Measurements from ENCODE around the gene PLPPR3. TPM values are rescaled to one million over a fixed set of nuclear protein-coding genes. Genes with fewer than 3 reads are reported as not detected.

The PLPPR3 gene
- total RNA-seq, 2 donors from 2014 or later: 110 to 111 TPM

DNA sequence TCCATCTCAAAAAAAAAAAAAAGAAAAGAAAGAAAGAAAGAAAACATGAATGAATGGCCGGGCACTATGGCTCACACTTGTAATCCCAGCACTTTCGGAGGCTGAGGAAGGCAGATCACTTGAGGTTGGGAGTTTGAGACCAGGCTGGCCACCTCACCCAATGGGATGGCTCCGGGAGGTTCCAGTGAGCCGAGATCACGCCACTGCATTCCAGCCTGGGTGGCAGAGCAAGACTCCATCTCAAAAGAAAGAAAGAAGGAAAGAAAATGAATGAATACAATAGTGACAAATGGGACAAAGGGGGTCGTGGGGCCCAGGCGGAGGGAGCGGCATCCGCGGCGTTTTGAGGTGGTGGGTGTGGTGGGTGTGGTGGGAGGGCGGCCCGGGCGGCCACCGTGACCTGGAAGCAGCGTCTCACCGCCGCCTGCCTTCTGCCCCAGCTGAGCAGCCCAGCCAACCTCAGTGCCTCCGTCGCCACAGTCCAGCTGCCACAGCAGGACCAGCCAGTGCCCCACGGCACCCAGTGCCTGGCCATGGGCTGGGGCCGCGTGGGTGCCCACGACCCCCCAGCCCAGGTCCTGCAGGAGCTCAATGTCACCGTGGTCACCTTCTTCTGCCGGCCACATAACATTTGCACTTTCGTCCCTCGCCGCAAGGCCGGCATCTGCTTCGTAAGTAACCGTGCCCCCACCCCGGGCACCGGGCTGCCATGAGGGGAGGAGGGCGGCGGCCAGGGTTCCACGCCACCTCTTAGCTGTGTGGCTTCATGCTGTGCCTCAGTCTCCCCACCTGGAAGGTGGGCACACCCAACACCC, 24.2 kb upstream of the PLPPR3 start:
- no peak overlapping the region for H3K27ac ChIP-seq (ENCODE audit: low read depth, low read length)
- Mint-ChIP-seq H3K4me1 (no peaks in the 10 kb centered on the region), H3K27me3 (ENCODE audit: insufficient read depth) (peaks cover 49% of the 10 kb centered on the region), H3K9me3 (no peaks in the 10 kb centered on the region), H3K4me3 (no peak overlapping the region), H3K27ac (no peak overlapping the region), H3K36me3 (ENCODE audit: low read depth) (no peaks in the 10 kb centered on the region)
- peaks cover 31% of the 10 kb centered on the region for H3K27me3 ChIP-seq (ENCODE audit: control insufficient read depth, insufficient read depth, low read length, poor library complexity, severe bottlenecking)
- H3K4me1 ChIP-seq (ENCODE audit: control insufficient read depth, insufficient read depth, low read length): no peaks in the 10 kb centered on the region
- no peaks in the 10 kb centered on the region for H3K36me3 ChIP-seq (ENCODE audit: control insufficient read depth, insufficient read depth, low read length)
- H3K9me3 ChIP-seq (ENCODE audit: control insufficient read depth, low read length): no peaks in the 10 kb centered on the region
- TF ChIP-seq, protein P1, sequence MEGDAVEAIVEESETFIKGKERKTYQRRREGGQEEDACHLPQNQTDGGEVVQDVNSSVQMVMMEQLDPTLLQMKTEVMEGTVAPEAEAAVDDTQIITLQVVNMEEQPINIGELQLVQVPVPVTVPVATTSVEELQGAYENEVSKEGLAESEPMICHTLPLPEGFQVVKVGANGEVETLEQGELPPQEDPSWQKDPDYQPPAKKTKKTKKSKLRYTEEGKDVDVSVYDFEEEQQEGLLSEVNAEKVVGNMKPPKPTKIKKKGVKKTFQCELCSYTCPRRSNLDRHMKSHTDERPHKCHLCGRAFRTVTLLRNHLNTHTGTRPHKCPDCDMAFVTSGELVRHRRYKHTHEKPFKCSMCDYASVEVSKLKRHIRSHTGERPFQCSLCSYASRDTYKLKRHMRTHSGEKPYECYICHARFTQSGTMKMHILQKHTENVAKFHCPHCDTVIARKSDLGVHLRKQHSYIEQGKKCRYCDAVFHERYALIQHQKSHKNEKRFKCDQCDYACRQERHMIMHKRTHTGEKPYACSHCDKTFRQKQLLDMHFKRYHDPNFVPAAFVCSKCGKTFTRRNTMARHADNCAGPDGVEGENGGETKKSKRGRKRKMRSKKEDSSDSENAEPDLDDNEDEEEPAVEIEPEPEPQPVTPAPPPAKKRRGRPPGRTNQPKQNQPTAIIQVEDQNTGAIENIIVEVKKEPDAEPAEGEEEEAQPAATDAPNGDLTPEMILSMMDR (conservative IDR thresholded peaks at IDR 0.05): no peak
- no peak for DNase-seq
- no peak overlapping the region for H3K4me3 ChIP-seq (ENCODE audit: low read length)
- 87 to 90% methylated on average over 17 to 37 of the region's 37 CpGs for WGBS, 2 experiments (ENCODE audit: insufficient coverage in 1 of 2, insufficient read length in 1 of 2)
- H3K9ac ChIP-seq (ENCODE audit: extremely low read depth, low read length, poor library complexity, severe bottlenecking): no peak overlapping the region

DNA sequence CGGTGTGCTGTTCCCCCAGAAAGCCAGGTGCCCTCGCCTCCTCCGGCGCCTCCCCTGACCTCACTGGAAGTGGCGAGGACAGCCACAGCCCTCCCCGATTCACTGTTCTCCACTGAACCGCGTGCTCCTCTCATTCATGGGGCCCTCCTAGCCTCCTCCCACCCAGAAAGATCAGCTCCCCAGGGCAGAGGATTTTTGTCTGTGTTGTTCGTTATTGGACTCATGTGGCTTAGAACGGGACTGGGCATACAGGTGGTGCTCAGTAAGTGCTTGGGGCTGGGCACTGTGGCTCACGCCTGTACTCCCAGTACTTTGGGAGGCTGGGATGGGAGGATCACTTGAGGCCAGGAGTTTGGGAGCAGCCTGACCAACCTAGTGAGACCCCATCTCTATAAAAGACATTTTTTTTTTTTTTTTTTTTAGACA, 22.8 kb upstream of the PLPPR3 start:
- H3K4me1 Mint-ChIP-seq: no peaks in the 10 kb centered on the region
- TF ChIP-seq, protein P1 (conservative IDR thresholded peaks at IDR 0.05): no peak
- no peak overlapping the region for H3K4me3 Mint-ChIP-seq
- no peak overlapping the region for H3K27ac Mint-ChIP-seq
- Histone ChIP-seq H3K27ac (ENCODE audit: low read depth, low read length) (no peak overlapping the region), H3K27me3 (ENCODE audit: control insufficient read depth, insufficient read depth, low read length, poor library complexity, severe bottlenecking) (peaks cover 31% of the 10 kb centered on the region), H3K4me1 (ENCODE audit: control insufficient read depth, insufficient read depth, low read length) (no peaks in the 10 kb centered on the region), H3K36me3 (ENCODE audit: control insufficient read depth, insufficient read depth, low read length) (no peaks in the 10 kb centered on the region), H3K9me3 (ENCODE audit: control insufficient read depth, low read length) (no peaks in the 10 kb centered on the region), H3K4me3 (ENCODE audit: low read length) (no peak overlapping the region), H3K9ac (ENCODE audit: extremely low read depth, low read length, poor library complexity, severe bottlenecking) (no peak overlapping the region)
- H3K9me3 Mint-ChIP-seq: no peaks in the 10 kb centered on the region
- no peaks in the 10 kb centered on the region for H3K36me3 Mint-ChIP-seq (ENCODE audit: low read depth)
- H3K27me3 Mint-ChIP-seq (ENCODE audit: insufficient read depth): peaks cover 49% of the 10 kb centered on the region
- WGBS, 2 experiments (ENCODE audit: insufficient coverage in 1 of 2, insufficient read length in 1 of 2): 55 to 69% methylated on average over 6 to 11 of the region's 11 CpGs
- no peak for DNase-seq

DNA sequence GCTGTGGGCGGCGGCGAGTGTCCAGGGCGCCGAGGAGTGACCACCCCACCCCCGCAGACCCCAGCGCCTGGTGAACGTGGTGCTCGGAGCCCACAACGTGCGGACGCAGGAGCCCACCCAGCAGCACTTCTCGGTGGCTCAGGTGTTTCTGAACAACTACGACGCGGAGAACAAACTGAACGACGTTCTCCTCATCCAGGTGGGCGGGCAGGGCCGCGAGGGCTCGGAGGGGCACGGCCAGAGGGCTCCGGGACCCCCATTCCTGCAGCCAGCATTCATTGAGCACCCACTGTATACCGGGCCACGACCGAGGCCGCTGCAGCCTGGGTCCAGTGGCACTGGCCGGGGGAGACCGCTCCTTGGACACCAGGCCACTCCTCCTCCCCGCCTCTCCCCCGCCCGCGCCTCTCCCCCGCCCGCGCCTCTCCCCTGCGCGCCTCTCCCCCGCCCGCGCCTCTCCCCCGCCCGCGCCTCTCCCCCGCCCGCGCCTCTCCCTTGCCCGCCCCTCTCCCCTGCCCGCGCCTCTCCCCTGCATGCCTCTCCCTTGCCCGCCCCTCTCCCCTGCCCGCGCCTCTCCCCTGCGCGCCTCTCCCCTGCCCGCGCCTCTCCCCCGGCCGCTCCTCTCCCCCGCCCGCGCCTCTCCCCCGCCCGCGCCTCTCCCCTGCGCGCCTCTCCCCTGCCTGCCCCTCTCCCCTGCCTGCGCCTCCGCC, 22.2 kb upstream of the PLPPR3 start:
- no peaks in the 10 kb centered on the region for H3K9me3 Mint-ChIP-seq
- no peaks in the 10 kb centered on the region for H3K36me3 ChIP-seq (ENCODE audit: control insufficient read depth, insufficient read depth, low read length)
- no peaks in the 10 kb centered on the region for H3K36me3 Mint-ChIP-seq (ENCODE audit: low read depth)
- H3K4me1 ChIP-seq (ENCODE audit: control insufficient read depth, insufficient read depth, low read length): no peaks in the 10 kb centered on the region
- TF ChIP-seq, protein P1 (conservative IDR thresholded peaks at IDR 0.05): no peak
- no peak overlapping the region for H3K27ac Mint-ChIP-seq
- H3K27me3 ChIP-seq (ENCODE audit: control insufficient read depth, insufficient read depth, low read length, poor library complexity, severe bottlenecking): peaks cover 31% of the 10 kb centered on the region
- no peak overlapping the region for H3K4me3 Mint-ChIP-seq
- no peak overlapping the region for H3K4me3 ChIP-seq (ENCODE audit: low read length)
- no peak overlapping the region for H3K9ac ChIP-seq (ENCODE audit: extremely low read depth, low read length, poor library complexity, severe bottlenecking)
- no peak for DNase-seq
- 15 to 18% methylated on average over 17 to 43 of the region's 70 CpGs for WGBS, 2 experiments (ENCODE audit: insufficient coverage in 1 of 2, insufficient read length in 1 of 2)
- no peaks in the 10 kb centered on the region for H3K9me3 ChIP-seq (ENCODE audit: control insufficient read depth, low read length)
- H3K27ac ChIP-seq (ENCODE audit: low read depth, low read length): no peak overlapping the region
- H3K27me3 Mint-ChIP-seq (ENCODE audit: insufficient read depth): peaks cover 49% of the 10 kb centered on the region
- H3K4me1 Mint-ChIP-seq: no peaks in the 10 kb centered on the region
